Esophagus mucosa (tissue), 1 donor: ENCODE data around the gene FEM1A. TPM values are rescaled to one million over a fixed set of nuclear protein-coding genes. Genes with fewer than 3 reads are reported as not detected.
"Not testable (repeated sequence)": the region's sequence is repeated elsewhere in the genome, so short reads cannot be mapped to it uniquely, and the experiment has no call there.

Experiments used
- ATAC-seq: fragments of 200-7000 bp; cut with Tn5 transposase; one replicate; pipeline ENCODE4 v1.9.1; 2020
- total RNA-seq: library from RNA; stranded (reverse); gene quantifications from one replicate; pipeline ENCODE4 v1.2.4, GENCODE V29; 2023
- donor health status: DM: yes; HTN: yes; CAD: no.

FEM1A gene, protein sequence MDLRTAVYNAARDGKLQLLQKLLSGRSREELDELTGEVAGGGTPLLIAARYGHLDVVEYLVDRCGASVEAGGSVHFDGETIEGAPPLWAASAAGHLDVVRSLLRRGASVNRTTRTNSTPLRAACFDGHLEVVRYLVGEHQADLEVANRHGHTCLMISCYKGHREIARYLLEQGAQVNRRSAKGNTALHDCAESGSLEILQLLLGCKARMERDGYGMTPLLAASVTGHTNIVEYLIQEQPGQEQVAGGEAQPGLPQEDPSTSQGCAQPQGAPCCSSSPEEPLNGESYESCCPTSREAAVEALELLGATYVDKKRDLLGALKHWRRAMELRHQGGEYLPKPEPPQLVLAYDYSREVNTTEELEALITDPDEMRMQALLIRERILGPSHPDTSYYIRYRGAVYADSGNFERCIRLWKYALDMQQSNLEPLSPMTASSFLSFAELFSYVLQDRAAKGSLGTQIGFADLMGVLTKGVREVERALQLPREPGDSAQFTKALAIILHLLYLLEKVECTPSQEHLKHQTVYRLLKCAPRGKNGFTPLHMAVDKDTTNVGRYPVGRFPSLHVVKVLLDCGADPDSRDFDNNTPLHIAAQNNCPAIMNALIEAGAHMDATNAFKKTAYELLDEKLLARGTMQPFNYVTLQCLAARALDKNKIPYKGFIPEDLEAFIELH
- total RNA-seq, result 9.3 TPM

- peak; percentile 99 for ATAC-seq
Observed at GRCh38 chr19:4791183-4792018, at the start of gene FEM1A. Gene FEM1A (plus strand): TSS chr19:4791734. CDS start chr19:4791855, 121 bp downstream.

GRCh38 chr19:4742723-4743646 lies 48.5 kb upstream of the FEM1A start:
- no peak for ATAC-seq

- peak; percentile 74 for ATAC-seq
Observed at GRCh38 chr19:4744451-4745174, 46.9 kb upstream of the FEM1A start.

DNA sequence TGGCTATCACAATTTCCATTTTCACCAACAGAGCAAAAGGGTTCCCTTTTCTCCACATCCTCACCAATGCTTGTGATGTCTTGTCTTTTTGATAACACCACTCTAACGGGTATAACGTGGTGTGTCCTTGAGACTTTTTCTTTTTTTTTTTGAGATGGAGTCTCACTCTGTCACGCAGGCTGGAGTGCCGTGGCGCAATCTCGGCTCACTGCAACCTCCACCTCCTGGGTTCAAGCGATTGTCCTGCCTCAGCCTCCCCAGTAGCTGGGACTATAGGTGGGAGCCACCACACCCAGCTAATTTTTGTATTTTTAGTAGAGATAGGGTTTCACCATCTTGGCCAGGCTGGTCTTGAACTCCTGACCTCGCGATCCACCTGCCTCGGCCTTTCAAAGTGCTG lies 46.4 kb upstream of the FEM1A start:
- ATAC-seq, result not testable (repeated sequence)

DNA sequence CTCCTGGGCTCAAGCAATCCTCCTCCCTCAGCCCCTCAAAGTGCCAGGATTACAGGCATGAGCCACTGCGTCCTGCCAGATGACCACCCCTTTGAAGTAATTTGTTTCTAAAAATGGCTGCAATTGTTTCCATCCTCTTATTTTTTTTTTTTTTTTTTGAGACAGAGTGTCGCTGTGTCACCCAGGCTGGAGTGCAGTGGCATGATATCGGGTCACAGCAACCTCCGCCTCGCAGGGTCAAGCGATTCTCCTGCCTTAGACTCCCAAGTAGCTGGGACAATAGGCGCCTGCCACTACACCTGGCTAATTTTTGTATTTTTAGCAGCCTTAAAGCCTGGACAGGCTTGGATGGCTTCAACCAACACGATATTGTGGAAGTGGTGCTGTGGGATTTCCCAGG lies 45.5 kb upstream of the FEM1A start:
- no peak for ATAC-seq

DNA sequence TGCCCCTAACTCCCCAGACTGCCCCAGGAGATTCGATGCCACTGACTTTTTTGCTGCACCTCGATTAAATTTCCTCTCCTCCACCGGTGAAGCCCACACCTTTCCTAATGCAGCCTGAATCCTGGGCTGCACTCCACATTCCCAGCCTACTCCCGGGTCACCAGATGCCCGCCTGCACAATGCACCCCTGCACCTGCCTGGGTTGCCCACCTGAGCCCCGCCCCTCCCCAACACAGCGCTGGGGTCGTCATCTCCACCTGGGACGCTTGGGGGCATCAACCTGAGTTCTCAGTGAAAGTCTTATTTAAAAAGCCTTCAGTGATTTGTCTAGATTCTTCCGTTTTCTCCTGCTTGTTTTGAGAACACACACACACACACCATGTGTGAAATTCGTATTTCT lies 43.3 kb upstream of the FEM1A start:
- ATAC-seq, result no peak

- ATAC-seq, result peak; percentile 77
Observed at GRCh38 chr19:4748589-4748988, 42.9 kb upstream of the FEM1A start.

DNA sequence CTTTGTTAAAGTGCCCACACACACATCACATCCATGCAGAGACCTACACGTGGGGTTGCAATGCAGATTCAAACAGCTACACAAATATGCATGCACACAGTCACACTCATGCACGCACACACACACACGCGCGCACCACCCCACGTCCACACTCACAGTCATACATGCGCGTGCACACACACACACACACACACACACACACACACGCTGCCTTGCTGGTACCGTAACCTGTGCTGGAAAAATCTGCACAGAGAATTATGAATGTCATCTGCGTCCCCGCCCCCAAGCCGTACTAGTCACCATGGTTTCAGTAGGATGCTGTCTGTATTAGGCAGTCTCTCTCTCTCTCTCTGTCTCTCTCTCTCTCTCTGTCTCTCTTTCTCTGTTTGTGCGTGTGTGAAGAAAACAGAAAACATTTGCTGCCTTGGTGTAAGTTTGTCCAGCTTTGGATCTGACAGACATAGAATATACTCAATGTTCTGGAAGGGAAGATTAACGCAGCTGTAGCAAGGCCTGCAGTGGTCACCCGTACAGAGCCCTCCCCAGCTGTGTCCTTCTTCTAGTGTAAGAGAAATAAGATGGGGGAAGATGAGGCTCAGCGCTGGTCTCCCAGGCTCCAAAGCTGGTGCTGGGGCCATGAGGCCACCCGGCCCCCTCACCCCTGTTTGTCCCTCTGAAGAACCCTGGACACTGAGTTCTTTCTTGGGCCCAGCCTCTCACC lies 41.5 kb upstream of the FEM1A start:
- no peak for ATAC-seq

- ATAC-seq, result no peak
Observed at GRCh38 chr19:4754248-4754647, 37.3 kb upstream of the FEM1A start.

GRCh38 chr19:4755459-4755858 lies 36.1 kb upstream of the FEM1A start:
- ATAC-seq, result no peak

DNA sequence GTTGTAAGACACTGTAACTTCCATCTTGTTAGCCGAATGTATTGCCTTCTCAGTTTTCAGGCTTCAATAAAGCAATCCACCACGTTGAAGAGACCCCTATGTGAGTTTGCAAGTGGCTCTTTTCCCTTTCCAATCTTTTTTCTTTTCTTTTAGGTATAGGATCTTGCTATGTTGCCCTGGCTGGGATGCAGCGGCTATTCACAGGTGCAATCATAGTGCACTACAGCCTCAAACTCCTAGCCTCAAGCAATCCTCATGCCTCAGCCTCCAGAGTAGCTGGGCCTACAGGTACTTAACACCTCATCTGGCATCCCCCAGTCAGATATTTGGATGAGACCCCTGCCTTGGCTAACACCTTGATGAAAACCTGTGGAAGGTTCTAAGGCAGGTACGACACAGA lies 33.5 kb upstream of the FEM1A start:
- no peak for ATAC-seq

GRCh38 chr19:4758659-4759058 lies 32.9 kb upstream of the FEM1A start:
- no peak for ATAC-seq

DNA sequence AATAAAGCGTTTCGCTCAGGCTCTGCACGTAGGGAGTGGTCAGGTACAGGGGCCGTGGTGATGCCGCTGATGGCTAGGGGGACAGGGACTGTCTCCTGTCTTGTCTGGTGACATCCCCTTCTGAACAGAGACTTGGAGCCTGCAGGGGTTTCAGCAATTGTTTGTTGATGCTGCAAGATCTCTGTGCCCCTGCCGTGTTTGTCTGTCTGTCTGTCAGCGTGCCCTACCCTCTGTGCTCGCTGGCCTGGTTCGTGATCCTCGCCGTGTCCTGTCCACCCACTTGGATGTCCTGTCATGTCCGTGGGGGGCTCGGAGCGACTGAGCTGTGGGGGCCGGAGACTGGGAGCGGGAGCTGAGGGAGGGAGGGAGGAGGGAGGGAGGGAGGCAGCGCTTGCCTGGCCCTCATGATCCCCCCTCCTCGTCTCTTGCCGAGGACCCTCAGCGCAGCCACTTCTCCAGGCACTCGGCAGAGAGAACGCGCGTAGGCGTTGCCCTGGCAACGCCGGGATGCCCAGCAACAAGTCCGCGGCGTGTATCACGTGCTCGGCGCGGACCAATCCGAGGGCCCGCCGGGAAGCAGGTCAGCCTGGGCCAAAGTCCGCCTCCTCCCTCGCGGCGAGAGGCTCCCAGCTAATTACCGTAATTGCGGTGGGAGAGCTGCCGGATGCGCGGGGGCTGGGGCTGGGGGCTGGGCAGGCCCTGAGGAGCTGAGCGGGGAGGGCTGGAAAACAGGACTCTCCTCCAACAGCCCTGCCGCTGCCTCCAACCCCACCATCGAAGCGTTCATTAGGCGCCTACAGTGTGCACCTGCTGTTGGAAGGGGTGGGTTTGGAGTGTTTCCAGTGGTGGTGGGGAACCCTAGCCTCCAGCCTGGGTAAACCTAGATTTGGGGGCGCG lies 31.9 kb upstream of the FEM1A start:
- peak; percentile 85 for ATAC-seq

DNA sequence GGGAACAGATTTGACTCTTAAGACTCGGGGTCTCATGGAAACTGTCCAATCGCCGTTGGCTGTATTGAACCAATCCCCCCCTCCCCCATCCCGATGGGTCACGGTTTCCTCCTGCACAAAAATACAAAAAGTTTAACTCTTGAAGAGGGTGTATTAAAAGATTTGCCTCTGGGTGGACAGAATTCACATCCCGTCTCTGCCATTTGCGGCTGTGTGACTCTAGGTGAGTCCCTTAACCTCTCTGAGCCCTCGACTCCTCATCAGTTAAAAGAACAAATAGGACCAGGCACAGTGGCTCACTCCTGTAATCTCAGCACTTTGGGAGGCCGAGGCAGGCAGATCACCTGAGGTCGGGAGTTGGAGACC lies 31.3 kb upstream of the FEM1A start:
- no peak for ATAC-seq

GRCh38 chr19:4763021-4763420 lies 28.5 kb upstream of the FEM1A start:
- ATAC-seq, result no peak

DNA sequence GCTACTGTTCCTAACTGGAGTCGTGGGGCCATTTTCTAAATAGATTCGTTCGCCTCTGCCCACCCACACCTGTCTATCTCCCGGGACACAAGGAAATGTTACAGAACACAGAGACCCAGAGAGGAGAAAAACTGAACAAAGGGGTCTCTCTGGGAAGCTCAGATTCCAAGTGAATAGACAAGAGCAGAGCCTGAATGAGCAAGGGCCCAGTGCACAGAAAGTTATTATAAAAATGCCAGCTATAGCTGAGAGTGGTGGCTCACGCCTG lies 27.2 kb upstream of the FEM1A start:
- ATAC-seq, result no peak

- peak; percentile 86 for ATAC-seq
Observed at GRCh38 chr19:4768934-4769777, 22.4 kb upstream of the FEM1A start.

GRCh38 chr19:4772566-4772965 lies 19.0 kb upstream of the FEM1A start:
- no peak for ATAC-seq

DNA sequence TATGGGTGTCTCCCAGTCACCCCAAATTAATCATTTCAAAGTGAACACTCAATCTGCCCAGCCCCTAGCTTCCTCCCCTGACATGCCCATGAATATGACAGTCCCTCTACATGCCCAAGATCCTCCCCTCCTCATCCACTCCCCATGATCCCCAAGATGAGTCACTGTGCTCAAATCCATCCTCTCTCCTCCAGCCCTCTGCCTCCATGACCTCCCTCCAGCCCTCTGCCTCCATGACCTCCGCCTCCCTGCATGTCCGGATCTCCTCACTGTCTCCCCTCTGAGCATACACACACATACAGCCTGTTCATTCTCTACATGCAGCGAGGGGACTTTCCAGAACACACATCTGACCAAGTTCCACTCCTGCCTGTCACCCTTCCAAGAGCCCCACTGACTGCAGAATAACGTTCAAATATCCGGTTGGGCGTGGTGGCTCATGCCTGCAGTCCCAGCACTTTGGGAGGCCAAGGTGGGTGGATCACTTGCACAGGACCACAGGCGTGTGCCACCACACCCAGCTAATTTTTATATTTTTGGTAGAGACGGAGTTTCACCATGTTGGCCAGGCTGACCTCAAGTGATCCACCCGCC lies 18.4 kb upstream of the FEM1A start:
- ATAC-seq, result peak; percentile 11
